ENCODE results near the gene ITSN2.

ITSN2 gene

DNA sequence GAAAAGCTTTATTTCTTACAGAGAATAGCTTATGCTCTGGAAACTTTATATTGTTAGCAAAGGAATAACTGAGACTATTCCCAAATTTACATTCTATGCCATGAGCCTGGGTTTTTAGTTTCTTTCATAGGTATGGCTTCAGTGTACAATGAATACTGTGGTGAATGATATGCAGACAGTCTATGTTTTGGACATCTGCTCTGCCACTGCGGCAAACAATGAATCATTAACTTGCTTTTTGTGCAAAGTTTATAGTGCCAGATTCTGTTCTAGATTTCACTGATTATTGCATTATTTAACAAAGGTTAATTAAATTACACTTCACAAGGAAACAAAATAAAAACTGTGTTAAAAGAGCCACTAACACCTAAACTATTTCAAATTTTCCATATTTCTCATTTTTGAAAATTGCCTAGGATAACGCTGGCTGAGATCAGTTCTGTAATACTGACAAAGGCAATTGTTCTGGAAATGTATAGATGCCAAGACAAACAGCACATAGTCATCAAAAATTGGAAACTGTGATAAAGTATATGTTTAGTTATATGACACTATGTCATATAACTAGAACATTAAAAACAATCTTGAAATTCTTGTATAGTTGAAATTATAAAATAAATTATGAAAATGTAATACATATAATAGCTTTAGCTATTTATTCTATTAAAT lies 74.7 kb downstream of the ITSN2 start:
- no peaks in the 10 kb centered on the region for H3K79me2 ChIP-seq (ENCODE audit: insufficient read depth, low read depth)
- no peak overlapping the region for H3K27ac ChIP-seq
- no peaks in the 10 kb centered on the region for H3K27me3 ChIP-seq (ENCODE audit: insufficient read depth, low read depth)
- no peaks in the 10 kb centered on the region for H3K36me3 ChIP-seq (ENCODE audit: insufficient read depth)
- no peaks in the 10 kb centered on the region for H4K20me1 ChIP-seq (ENCODE audit: insufficient read depth)
- no peak for TF ChIP-seq CTCF (conservative IDR thresholded peaks at IDR 0.05; ENCODE audit: low read depth, low read length)
- no peak overlapping the region; the same call in 1 of the 2 replicates for H3K4me2 ChIP-seq
- peaks cover 55% of the 10 kb centered on the region for H3K4me1 ChIP-seq (ENCODE audit: low read depth, poor library complexity, severe bottlenecking)
- no peak overlapping the region for H3K9ac ChIP-seq
- no peak overlapping the region for H3K4me3 ChIP-seq (IDR thresholded peaks at IDR 0.05; ENCODE audit: insufficient read depth, low read depth, low read length)
- no peak overlapping the region for H2AFZ ChIP-seq (ENCODE audit: low read depth)

DNA sequence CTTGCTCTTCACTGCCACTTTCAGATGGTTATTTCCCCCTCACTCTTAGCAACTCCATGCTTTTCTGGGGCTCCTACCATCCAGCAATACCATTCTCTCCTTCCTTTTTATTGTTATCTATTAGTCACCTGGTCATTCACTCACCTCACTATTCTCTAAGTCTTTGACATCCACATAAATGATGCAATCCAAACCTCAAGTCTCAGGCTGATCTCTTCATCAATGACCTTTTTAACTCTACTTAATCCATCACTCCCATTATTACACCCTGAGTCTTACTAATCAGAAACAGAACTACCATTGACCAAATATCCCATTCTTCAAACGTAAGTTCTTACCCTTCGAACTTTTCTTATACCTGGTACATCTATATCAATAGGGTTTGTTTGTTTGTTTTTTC lies 79.7 kb downstream of the ITSN2 start:
- Histone ChIP-seq H3K4me1 (ENCODE audit: low read depth, poor library complexity, severe bottlenecking) (peaks cover 5% of the 10 kb centered on the region), H3K4me3 (IDR thresholded peaks at IDR 0.05; ENCODE audit: insufficient read depth, low read depth, low read length) (no peak overlapping the region), H3K27ac (no peak overlapping the region), H3K79me2 (ENCODE audit: insufficient read depth, low read depth) (no peaks in the 10 kb centered on the region), H3K36me3 (ENCODE audit: insufficient read depth) (no peaks in the 10 kb centered on the region), H3K9ac (no peak overlapping the region), H3K4me2 (no peak overlapping the region), H2AFZ (ENCODE audit: low read depth) (no peak overlapping the region), H3K27me3 (ENCODE audit: insufficient read depth, low read depth) (no peaks in the 10 kb centered on the region), H4K20me1 (ENCODE audit: insufficient read depth) (no peaks in the 10 kb centered on the region)
- TF ChIP-seq CTCF (conservative IDR thresholded peaks at IDR 0.05; ENCODE audit: low read depth, low read length), result no peak

GRCh38 chr2:24280161-24280560 lies 80.2 kb downstream of the ITSN2 start:
- peaks cover under 1% of the 10 kb centered on the region for H3K4me1 ChIP-seq (ENCODE audit: low read depth, poor library complexity, severe bottlenecking)
- no peaks in the 10 kb centered on the region for H4K20me1 ChIP-seq (ENCODE audit: insufficient read depth)
- no peak overlapping the region for H3K4me2 ChIP-seq

DNA sequence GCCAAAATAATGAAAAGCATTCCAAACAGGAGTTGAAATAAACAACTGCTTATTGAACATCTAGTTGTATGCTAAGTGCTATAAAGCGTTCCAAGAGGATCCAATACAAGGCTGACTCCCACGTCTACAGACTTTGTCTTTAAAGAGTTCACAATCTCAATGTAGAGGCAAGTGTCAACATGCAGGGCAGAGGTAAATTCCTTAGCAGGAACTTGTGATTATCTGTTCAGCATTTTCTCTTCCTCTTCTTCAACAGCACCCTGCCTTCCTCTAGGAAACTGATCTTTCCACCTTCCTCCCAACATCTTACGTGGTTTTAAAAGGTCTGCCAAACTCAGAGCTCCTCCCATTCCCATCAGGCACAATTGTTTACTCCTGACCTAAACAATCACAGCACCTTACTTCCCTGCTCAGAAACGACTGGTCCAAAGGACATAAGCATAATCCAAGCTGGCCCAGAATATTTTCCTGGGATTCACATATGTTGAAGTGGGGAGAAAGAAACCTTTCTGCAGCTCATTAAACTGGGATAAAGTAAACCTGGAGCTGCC lies 83.9 kb downstream of the ITSN2 start:
- Histone ChIP-seq H3K36me3 (ENCODE audit: insufficient read depth) (no peaks in the 10 kb centered on the region), H2AFZ (ENCODE audit: low read depth) (no peak overlapping the region), H3K4me1 (ENCODE audit: low read depth, poor library complexity, severe bottlenecking) (no peaks in the 10 kb centered on the region), H3K79me2 (ENCODE audit: insufficient read depth, low read depth) (no peaks in the 10 kb centered on the region), H3K27me3 (ENCODE audit: insufficient read depth, low read depth) (no peaks in the 10 kb centered on the region), H3K4me3 (IDR thresholded peaks at IDR 0.05; ENCODE audit: insufficient read depth, low read depth, low read length) (no peak overlapping the region), H4K20me1 (ENCODE audit: insufficient read depth) (no peaks in the 10 kb centered on the region), H3K9ac (no peak overlapping the region), H3K27ac (no peak overlapping the region), H3K4me2 (no peak overlapping the region)
- no peak for TF ChIP-seq CTCF (conservative IDR thresholded peaks at IDR 0.05; ENCODE audit: low read depth, low read length)

More at GRCh38 chr2:24280161-24280560, 80.2 kb downstream of the ITSN2 start:
- Histone ChIP-seq H3K27me3 (ENCODE audit: insufficient read depth, low read depth) (no peaks in the 10 kb centered on the region), H2AFZ (ENCODE audit: low read depth) (no peak overlapping the region), H3K9ac (no peak overlapping the region), H3K27ac (no peak overlapping the region), H3K36me3 (ENCODE audit: insufficient read depth) (no peaks in the 10 kb centered on the region), H3K4me3 (IDR thresholded peaks at IDR 0.05; ENCODE audit: insufficient read depth, low read depth, low read length) (no peak overlapping the region), H3K79me2 (ENCODE audit: insufficient read depth, low read depth) (no peaks in the 10 kb centered on the region)
- TF ChIP-seq CTCF (conservative IDR thresholded peaks at IDR 0.05; ENCODE audit: low read depth, low read length), result no peak

All from KMS-11 (cell line).